ENCODE measurements around the gene ANKHD1.

ANKHD1 gene

GRCh38 chr5:140561753-140562523, 160.3 kb downstream of the ANKHD1 start:
- DNase-seq = no peak
- no peak for TF ChIP-seq POLR2A (IDR thresholded peaks at IDR 0.05; ENCODE audit: low read length)
- no peak for TF ChIP-seq GATA1 (IDR thresholded peaks at IDR 0.05; ENCODE audit: low read depth, low read length)

DNA sequence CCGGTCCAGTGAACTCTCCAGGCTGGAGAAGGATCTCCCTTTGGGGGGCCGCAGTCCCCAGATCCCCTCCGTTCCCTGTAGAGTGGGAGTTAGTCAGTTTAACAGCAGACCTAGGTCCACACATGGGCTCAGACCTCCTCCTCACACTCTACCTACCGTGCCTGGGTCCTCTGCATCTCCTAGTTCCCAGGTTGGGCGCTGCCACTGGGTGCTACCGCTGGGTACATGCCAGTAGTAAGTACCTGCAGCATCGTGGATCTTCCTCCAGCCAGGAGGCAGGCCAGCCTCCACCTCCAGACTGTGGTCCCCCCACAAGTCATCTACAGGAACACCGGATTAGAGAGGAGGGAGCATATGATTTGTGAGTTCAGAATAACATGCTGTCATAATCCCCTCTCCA, 162.0 kb downstream of the ANKHD1 start:
- no peak for TF ChIP-seq GATA1 (IDR thresholded peaks at IDR 0.05; ENCODE audit: low read depth, low read length)
- no peak for TF ChIP-seq POLR2A (IDR thresholded peaks at IDR 0.05; ENCODE audit: low read length)
- DNase-seq = no peak

- TF ChIP-seq POLR2A (IDR thresholded peaks at IDR 0.05; ENCODE audit: low read length) (peak; percentile 95), GATA1 (IDR thresholded peaks at IDR 0.05; ENCODE audit: low read depth, low read length) (no peak)
These were observed 162.8 kb downstream of the ANKHD1 start, which contains the start of the genes APBB3 and SLC35A4 for GRCh38 chr5:140564196-140565023. TSS of gene APBB3 (minus strand) at chr5:140564598. CDS start at chr5:140564245, 353 bp downstream. TSS of gene SLC35A4 (plus strand) at chr5:140564828. CDS start at chr5:140567170, 2,342 bp downstream.

DNA sequence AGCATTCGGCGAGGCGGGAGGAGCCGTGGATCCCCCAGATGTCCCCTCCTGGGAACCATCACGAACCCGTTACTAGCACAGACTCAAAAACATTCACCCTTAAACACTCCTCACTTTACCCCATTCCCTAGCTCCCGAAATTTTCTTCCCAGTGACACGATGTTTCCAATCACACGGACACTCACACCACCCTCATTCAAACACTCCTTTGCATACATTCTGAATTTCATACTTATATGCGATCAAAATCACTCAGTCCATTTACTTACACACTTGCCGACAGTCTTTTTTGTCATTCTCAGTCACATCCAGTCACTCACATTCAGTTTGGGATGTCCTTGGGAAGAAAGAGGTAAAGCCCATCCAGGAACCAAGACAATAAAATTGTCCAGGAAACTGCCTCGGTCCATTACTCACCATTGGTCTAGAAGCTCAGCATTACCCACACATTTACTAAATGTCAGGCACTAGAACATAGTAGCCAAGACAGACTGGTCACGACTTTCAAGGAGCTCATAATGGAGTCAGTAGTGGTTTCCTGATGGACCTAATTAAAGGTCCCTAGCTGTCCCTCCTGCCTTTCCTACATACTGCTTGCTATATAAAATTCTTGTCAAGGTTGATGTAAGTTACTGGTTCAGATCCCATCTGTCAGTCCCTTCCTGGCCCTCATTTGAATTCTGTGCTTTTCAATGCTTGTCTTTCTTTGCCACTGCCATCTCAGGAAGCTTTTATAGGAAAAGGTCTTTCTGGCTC, 163.6 kb downstream of the ANKHD1 start:
- DNase-seq = peak in 1 of 2 experiments; percentile 47
- TF ChIP-seq POLR2A (IDR thresholded peaks at IDR 0.05; ENCODE audit: low read length) (no peak), GATA1 (IDR thresholded peaks at IDR 0.05; ENCODE audit: low read depth, low read length) (no peak)

More at GRCh38 chr5:140564196-140565023, 162.8 kb downstream of the ANKHD1 start, which contains the start of the genes APBB3 and SLC35A4:
- peak; percentile 98 for DNase-seq

DNA sequence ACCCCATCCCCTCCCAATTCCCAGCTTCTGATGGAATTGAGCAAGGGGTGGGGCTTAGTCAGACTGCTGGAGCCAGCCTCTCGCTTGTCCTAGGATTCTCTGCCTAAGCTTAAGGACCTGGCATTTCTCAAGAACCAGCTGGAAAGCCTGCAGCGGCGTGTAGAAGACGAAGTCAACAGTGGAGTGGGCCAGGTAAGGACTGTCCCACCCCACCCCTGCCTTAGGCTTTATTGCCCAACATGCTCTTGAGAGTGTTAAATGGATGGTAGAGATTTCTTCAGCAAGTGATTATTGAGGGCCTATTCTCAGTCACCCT, 164.1 kb downstream of the ANKHD1 start:
- TF ChIP-seq GATA1 (IDR thresholded peaks at IDR 0.05; ENCODE audit: low read depth, low read length) = no peak
- TF ChIP-seq POLR2A (IDR thresholded peaks at IDR 0.05; ENCODE audit: low read length) = no peak
- no peak for DNase-seq

GRCh38 chr5:140566665-140567064, 165.0 kb downstream of the ANKHD1 start:
- no peak for TF ChIP-seq GATA1 (IDR thresholded peaks at IDR 0.05; ENCODE audit: low read depth, low read length)
- no peak for TF ChIP-seq POLR2A (IDR thresholded peaks at IDR 0.05; ENCODE audit: low read length)
- peak; percentile 17 to 28 for DNase-seq

- TF ChIP-seq GATA1 (IDR thresholded peaks at IDR 0.05; ENCODE audit: low read depth, low read length) (no peak), POLR2A (IDR thresholded peaks at IDR 0.05; ENCODE audit: low read length) (no peak)
These were observed 165.6 kb downstream of the ANKHD1 start for GRCh38 chr5:140567136-140567818.

GRCh38 chr5:140567871-140568270, 166.2 kb downstream of the ANKHD1 start:
- TF ChIP-seq GATA1 (IDR thresholded peaks at IDR 0.05; ENCODE audit: low read depth, low read length) (no peak), POLR2A (IDR thresholded peaks at IDR 0.05; ENCODE audit: low read length) (no peak)
- no peak for DNase-seq

More at GRCh38 chr5:140567136-140567818, 165.6 kb downstream of the ANKHD1 start:
- DNase-seq = peak in 1 of 2 experiments; percentile 19

- no peak for TF ChIP-seq GATA1 (IDR thresholded peaks at IDR 0.05; ENCODE audit: low read depth, low read length)
- DNase-seq = no peak
These were observed 166.9 kb downstream of the ANKHD1 start for GRCh38 chr5:140568443-140569063.

GRCh38 chr5:140569197-140569596, 167.6 kb downstream of the ANKHD1 start:
- no peak for DNase-seq
- TF ChIP-seq POLR2A (IDR thresholded peaks at IDR 0.05; ENCODE audit: low read length) (no peak), GATA1 (IDR thresholded peaks at IDR 0.05; ENCODE audit: low read depth, low read length) (no peak)

DNA sequence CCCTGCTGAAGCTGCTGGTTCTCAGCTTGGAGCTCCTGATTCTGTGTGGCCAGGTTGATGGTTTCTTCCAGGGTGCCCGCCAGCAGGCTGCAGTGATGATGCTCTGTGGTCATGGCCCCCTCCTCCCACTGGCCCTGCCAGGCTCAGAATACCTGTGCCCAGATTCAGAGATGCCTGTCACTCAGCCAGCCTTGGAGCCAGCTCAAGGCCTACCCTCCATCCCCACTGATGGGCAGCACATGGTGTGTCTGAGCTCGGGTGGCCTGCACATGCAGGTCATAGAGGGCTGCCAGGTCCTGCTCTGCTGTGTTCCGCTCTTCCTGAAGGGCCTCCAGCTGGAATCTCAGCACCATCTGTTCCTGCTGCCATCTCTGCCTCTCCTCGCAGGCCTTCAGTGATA, 168.4 kb downstream of the ANKHD1 start:
- no peak for DNase-seq
- no peak for TF ChIP-seq GATA1 (IDR thresholded peaks at IDR 0.05; ENCODE audit: low read depth, low read length)
- peak; percentile 8 for TF ChIP-seq POLR2A (IDR thresholded peaks at IDR 0.05; ENCODE audit: low read length)

- DNase-seq = no peak
- no peak for TF ChIP-seq GATA1 (IDR thresholded peaks at IDR 0.05; ENCODE audit: low read depth, low read length)
- no peak for TF ChIP-seq POLR2A (IDR thresholded peaks at IDR 0.05; ENCODE audit: low read length)
These were observed 168.9 kb downstream of the ANKHD1 start for GRCh38 chr5:140570488-140570887.

- no peak for TF ChIP-seq GATA1 (IDR thresholded peaks at IDR 0.05; ENCODE audit: low read depth, low read length)
- TF ChIP-seq POLR2A (IDR thresholded peaks at IDR 0.05; ENCODE audit: low read length) = no peak
These were observed 169.5 kb downstream of the ANKHD1 start for GRCh38 chr5:140571105-140571504.

More at GRCh38 chr5:140571105-140571504, 169.5 kb downstream of the ANKHD1 start:
- DNase-seq = no peak

All from erythroblast (primary cell).